Endothelial cell of umbilical vein (primary cell): ENCODE measurements around the gene PPP1R16B. TPM values are rescaled to one million over a fixed set of nuclear protein-coding genes. Genes with fewer than 3 reads are reported as not detected.

Experiments
- BruUV-seq: library from RNA; stranded (reverse); fragments of 400-500 nt; replicated peaks from 2 replicates; lab custom pipeline; 2021; lab: Mats Ljungman, UMichigan
- CTCF ChIA-PET: fragments of 300-600, 350-600 bp; sonication (Branson Sonifier 250); formaldehyde crosslinking; loops from one replicate; lab custom pipeline; 2021; ENCODE audit warnings: antibody characterized with exemption, inconsistent platforms; lab: Charles Lee
- POLR2A ChIA-PET: fragments of 300-600, 350-600 bp; sonication (Branson Sonifier 250); formaldehyde crosslinking; loops from one replicate; lab custom pipeline; 2021; ENCODE audit warnings: antibody characterized with exemption, inconsistent platforms; lab: Charles Lee
- DNase-seq: peaks from one replicate; pipeline ENCODE4 v3.0.0-alpha.2; 2011; ENCODE audit warnings: low read depth, low spot score
- FAIRE-seq: peaks from 2 replicates; lab custom pipeline; 2011; peaks lifted over from hg19 to GRCh38; lab: Jason Lieb, UNC
- H2AFZ ChIP-seq: 2 replicates; pipeline ENCODE4 v1.6.0; 2012; ENCODE audit warnings: low read depth, low read length, control low read depth, inconsistent platforms
- H3K27ac ChIP-seq: 2 replicates; pipeline ENCODE4 v1.5.1; 2011; ENCODE audit warnings: low read depth, mild to moderate bottlenecking, control low read depth, low read length, moderate library complexity; ENCODE audit not compliant: insufficient read depth
- H3K27me3 ChIP-seq, 2 experiments: 2 replicates each; pipeline versions ENCODE4 v1.6.0 to v1.6.1; 2011; ENCODE audit warnings: low read length in 2 of 2, mixed read lengths in 1 of 2; ENCODE audit not compliant: control insufficient read depth in 2 of 2, insufficient read depth in 2 of 2
- H3K36me3 ChIP-seq, 2 experiments: 2 replicates in 1 of 2; 3 replicates in 1 of 2; pipeline ENCODE4 v1.5.1; 2011; ENCODE audit warnings: low read length in 2 of 2, mild to moderate bottlenecking in 1 of 2, moderate library complexity in 1 of 2; ENCODE audit not compliant: control insufficient read depth in 2 of 2, insufficient read depth in 2 of 2; ENCODE audit errors: extremely low read depth in 1 of 2
- H3K4me1 ChIP-seq: 3 replicates; pipeline ENCODE4 v1.5.1; 2011; ENCODE audit warnings: mild to moderate bottlenecking, low read length; ENCODE audit not compliant: control insufficient read depth, insufficient read depth; ENCODE audit errors: extremely low read depth
- H3K4me2 ChIP-seq: 2 replicates; pipeline ENCODE4 v1.6.1; 2011; ENCODE audit warnings: low read length, control low read depth, mixed read lengths; ENCODE audit not compliant: insufficient read depth
- H3K4me3 ChIP-seq, 3 experiments: fragments of 200-600 bp in 1 of 3; sonication (generic), shearing (Covaris generic) in 1 of 3; replicated peaks in 1 of 3; 2 replicates each; pipeline ENCODE4 v1.5.1; 2011 to 2016; ENCODE audit warnings: control low read depth in 3 of 3, low read length in 3 of 3, mild to moderate bottlenecking in 2 of 3, inconsistent platforms in 1 of 3, low read depth in 1 of 3, moderate library complexity in 1 of 3; ENCODE audit not compliant: insufficient read depth in 1 of 3
- H3K79me2 ChIP-seq: 2 replicates; pipeline ENCODE4 v1.6.0; 2012; ENCODE audit warnings: low read length, inconsistent platforms; ENCODE audit not compliant: control insufficient read depth, insufficient read depth
- H3K9ac ChIP-seq: replicated peaks from 2 replicates; pipeline ENCODE3; 2011; ENCODE audit warnings: low read length, control low read depth; ENCODE audit not compliant: insufficient read depth; ENCODE audit errors: extremely low read depth
- H3K9me1 ChIP-seq: replicated peaks from 3 replicates; pipeline ENCODE4 v1.6.0; 2011; ENCODE audit warnings: mild to moderate bottlenecking, low read length; ENCODE audit not compliant: control insufficient read depth, insufficient read depth; ENCODE audit errors: extremely low read depth
- H3K9me3 ChIP-seq: replicated peaks from 2 replicates; pipeline ENCODE4 v1.5.1; 2012; ENCODE audit warnings: low read length, inconsistent platforms; ENCODE audit not compliant: control insufficient read depth, insufficient read depth
- H4K20me1 ChIP-seq: replicated peaks from 2 replicates; pipeline ENCODE3; 2011; ENCODE audit warnings: mild to moderate bottlenecking, low read length; ENCODE audit not compliant: control insufficient read depth, insufficient read depth; ENCODE audit errors: extremely low read depth
- CTCF ChIP-seq, 2 donors: IDR thresholded peaks; 1 replicate in 1 of 2; 2 replicates in 1 of 2; pipeline ENCODE4 v1.5.1; 2011; ENCODE audit warnings: low read length in 2 of 2, mild to moderate bottlenecking in 2 of 2, moderate library complexity in 2 of 2, control low read depth in 1 of 2, inconsistent platforms in 1 of 2, low read depth in 1 of 2; ENCODE audit not compliant: insufficient read depth in 1 of 2; ENCODE audit errors: extremely low read depth in 1 of 2
- EZH2 ChIP-seq: IDR thresholded peaks from 2 replicates; pipeline ENCODE4 v1.6.1; 2012; ENCODE audit warnings: borderline replicate concordance, low read depth, mild to moderate bottlenecking, moderate library complexity, low read length, inconsistent platforms; ENCODE audit not compliant: severe bottlenecking
- FOS ChIP-seq: IDR thresholded peaks from 2 replicates; pipeline ENCODE4 v1.6.1; 2011; ENCODE audit warnings: mild to moderate bottlenecking, low read length, moderate library complexity, borderline replicate concordance; ENCODE audit not compliant: insufficient read depth
- GATA2 ChIP-seq: IDR thresholded peaks from 2 replicates; pipeline ENCODE4 v1.7.0; 2011; ENCODE audit warnings: low read depth, mild to moderate bottlenecking, moderate library complexity, mixed read lengths, low read length; ENCODE audit not compliant: insufficient read length, insufficient read depth
- JUN ChIP-seq: IDR thresholded peaks from 2 replicates; pipeline ENCODE4 v1.6.1; 2011; ENCODE audit warnings: borderline replicate concordance, low read depth; ENCODE audit not compliant: insufficient read length, insufficient read depth
- MAX ChIP-seq: IDR thresholded peaks from 2 replicates; pipeline ENCODE4 v1.6.1; 2011; ENCODE audit not compliant: insufficient read depth, insufficient read length
- MYC ChIP-seq: IDR thresholded peaks from one replicate; pipeline ENCODE4 v1.6.1; 2011; ENCODE audit warnings: mild to moderate bottlenecking, low read depth, low read length
- POLR2A ChIP-seq: IDR thresholded peaks from 2 replicates; pipeline ENCODE4 v1.6.1; 2012; ENCODE audit warnings: low read depth, mild to moderate bottlenecking, control low read depth, low read length
- POLR2AphosphoS5 ChIP-seq: IDR thresholded peaks from 2 replicates; pipeline ENCODE4 v1.6.1; 2012; ENCODE audit warnings: low read depth, mild to moderate bottlenecking, control low read depth, low read length, moderate library complexity; ENCODE audit not compliant: insufficient read depth
- dilution Hi-C: fragments of 300-500 bp; cut with MboI; formaldehyde crosslinking; loops from one replicate; pipeline ENCODE4 v1.15.0; 2019; ENCODE audit warnings: low sequenced_read_pairs; ENCODE audit not compliant: extremely low pct_ligation_motif_present
- intact Hi-C: fragments of 100-400 bp; cut with micrococcal nuclease; formaldehyde crosslinking; loops from one replicate; pipeline ENCODE4 v1.10.0; 2022
- polyA plus RNA-seq, 4 experiments: library from polyadenylated mRNA; depleted of rRNA in 3 of 4; stranded (reverse) in 3 of 4; unstranded in 1 of 4; fragments of >200 nt; gene quantifications; 2 replicates each; pipeline versions ENCODE4 v1.2.1 to v1.2.3, GENCODE V29; 2011 to 2012; ENCODE audit warnings: missing spikeins in 1 of 4
- total RNA-seq: library from RNA; stranded (reverse); gene quantifications from 2 replicates; pipeline ENCODE4 v1.2.3, GENCODE V29; 2021

The PPP1R16B gene
- total and polyA plus RNA-seq, 2 donors (not counting 3 experiments of a cell fraction or from before 2014, with no cell fraction given): 34.7 to 68.1 TPM

- no peak overlapping the region for H3K4me3 ChIP-seq
- no peak overlapping the region for H3K9ac ChIP-seq
- POLR2A ChIA-PET: no interaction called here
- no peak overlapping the region for H3K4me2 ChIP-seq
- H4K20me1 ChIP-seq: no peaks in the 10 kb centered on the region
- no TSS peak for BruUV-seq
- CTCF ChIA-PET: no interaction called here
- intact Hi-C loops (no loop called here), dilution Hi-C loops (no loop called here)
- peaks cover 0 to 5% of the 10 kb centered on the region in 2 experiments for H3K36me3 ChIP-seq
- no peaks in the 10 kb centered on the region for H3K79me2 ChIP-seq
- TF ChIP-seq FOS (no peak), GATA2 (no peak), CTCF (IDR thresholded peaks at IDR 0.05; ENCODE audit: extremely low read depth in 1 of 2, insufficient read depth in 1 of 2, low read depth in 1 of 2, low read length in 2 of 2) (no peak), EZH2 (no peak), POLR2AphosphoS5 (no peak), MYC (no peak), POLR2A (no peak), MAX (no peak), JUN (no peak)
- no peak for DNase-seq
- no peak overlapping the region for H2AFZ ChIP-seq
- H3K27me3 ChIP-seq: no peaks in the 10 kb centered on the region
- FAIRE-seq: no peak
- peaks cover 7% of the 10 kb centered on the region for H3K4me1 ChIP-seq
- no peaks in the 10 kb centered on the region for H3K9me1 ChIP-seq
- H3K9me3 ChIP-seq: no peaks in the 10 kb centered on the region
- no peak overlapping the region for H3K27ac ChIP-seq
Measured at GRCh38 chr20:38862226-38862625, 56.7 kb downstream of the PPP1R16B start.
